DMS53 treated with DMSO at 0.1 percent for 48 hours (cell line): ENCODE results near the gene ZMYM4.
"Not testable (repeated sequence)": the region's sequence is repeated elsewhere in the genome, so short reads cannot be mapped to it uniquely, and the experiment has no call there.

ENCODE experiments used
- DNase-seq: peaks from one replicate; lab custom pipeline; 2025; ENCODE audit not compliant: unreplicated experiment; lab: John Stamatoyannopoulos, UW

Gene ZMYM4

GRCh38 chr1:35451125-35451528 is 182.6 kb downstream of the ZMYM4 start:
- DNase-seq: peak; percentile 26

DNA sequence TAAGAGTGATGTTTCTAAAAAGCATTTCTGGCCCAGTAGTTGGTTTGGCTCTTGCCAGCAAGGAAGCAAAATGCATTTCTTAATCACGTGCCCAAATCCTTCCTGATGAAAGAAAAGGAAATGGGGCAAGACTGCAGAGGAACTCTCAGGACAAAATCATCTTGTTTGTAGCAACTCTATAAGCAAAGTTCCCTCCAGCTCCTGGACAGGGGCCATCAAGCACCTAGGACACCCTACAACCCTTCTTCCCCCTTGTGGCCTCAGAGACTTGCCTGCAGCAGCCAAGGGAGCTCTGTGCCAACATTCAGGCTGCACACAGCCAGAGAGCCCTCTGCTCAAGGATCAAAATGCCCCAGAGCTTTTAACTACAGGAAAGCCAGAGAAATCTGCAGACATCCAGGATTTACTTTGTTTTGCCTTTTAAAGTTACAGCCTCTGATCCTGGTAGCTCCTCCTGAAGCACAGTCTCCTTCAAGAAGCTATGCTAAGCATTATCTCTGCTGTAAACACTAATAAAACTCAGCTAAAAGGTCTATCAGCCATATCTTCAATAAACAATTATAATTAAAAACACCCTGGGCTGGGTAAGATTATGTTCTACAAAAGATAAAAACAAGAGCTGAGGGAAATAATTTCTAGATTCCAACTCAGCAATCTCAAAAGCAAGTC is 183.7 kb downstream of the ZMYM4 start:
- DNase-seq: no peak

DNA sequence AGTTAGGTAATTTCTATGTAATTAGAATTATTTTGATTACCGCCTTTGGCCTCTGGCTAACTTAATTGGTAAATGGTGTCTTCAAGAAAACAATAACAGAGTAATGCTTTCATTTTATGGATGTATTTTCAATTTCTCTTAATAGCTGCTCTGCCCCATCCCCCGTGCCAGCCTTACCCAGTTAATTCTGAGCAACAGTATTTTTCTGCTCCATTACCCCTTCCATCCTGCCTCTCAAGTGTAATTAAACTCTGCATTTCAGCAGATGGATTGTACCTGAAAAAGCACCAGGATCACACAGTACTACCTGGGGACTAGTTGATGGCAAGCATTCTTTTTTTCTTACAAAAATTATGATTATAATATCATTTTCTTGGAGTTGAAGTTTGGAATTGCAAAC is 184.5 kb downstream of the ZMYM4 start:
- no peak for DNase-seq

- DNase-seq: no peak
Observed at GRCh38 chr1:35454176-35454575, 185.7 kb downstream of the ZMYM4 start.

DNA sequence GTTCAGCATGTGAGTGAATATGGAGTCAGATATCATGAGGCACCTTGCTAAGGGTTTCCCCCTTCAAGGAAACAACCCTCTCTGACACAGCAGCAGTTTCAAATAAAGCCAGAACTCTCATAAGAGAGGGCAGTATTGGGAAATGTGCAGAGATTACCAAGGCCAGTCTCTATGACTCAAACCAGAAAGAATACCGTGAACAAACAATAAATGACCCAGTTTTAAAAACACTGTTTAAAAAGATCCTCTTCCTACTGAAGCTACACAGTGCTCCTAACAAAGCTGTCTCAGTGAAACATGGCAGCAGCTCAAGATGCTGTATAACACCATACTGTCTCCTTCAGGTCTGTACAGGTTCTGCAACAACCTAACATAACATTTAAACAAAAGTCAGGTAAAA is 186.1 kb downstream of the ZMYM4 start:
- no peak for DNase-seq

DNA sequence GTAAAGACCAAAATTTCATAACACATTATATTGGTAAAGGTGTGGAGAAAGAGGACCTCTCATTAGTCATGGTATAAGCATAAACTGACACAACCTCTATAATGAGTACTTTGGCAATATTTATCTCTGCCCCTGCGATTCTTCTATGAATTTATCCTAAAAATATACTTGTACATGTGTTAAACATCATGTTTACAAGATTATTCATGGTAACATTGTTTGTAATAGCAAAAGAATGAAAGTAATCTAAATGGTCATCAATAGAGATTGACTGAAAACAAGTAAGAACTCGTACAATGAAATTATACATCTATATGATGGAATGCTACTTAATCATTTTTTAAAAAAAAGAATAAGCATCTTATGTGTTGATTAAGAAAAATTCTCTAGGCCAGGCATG is 192.3 kb downstream of the ZMYM4 start:
- no peak for DNase-seq

DNA sequence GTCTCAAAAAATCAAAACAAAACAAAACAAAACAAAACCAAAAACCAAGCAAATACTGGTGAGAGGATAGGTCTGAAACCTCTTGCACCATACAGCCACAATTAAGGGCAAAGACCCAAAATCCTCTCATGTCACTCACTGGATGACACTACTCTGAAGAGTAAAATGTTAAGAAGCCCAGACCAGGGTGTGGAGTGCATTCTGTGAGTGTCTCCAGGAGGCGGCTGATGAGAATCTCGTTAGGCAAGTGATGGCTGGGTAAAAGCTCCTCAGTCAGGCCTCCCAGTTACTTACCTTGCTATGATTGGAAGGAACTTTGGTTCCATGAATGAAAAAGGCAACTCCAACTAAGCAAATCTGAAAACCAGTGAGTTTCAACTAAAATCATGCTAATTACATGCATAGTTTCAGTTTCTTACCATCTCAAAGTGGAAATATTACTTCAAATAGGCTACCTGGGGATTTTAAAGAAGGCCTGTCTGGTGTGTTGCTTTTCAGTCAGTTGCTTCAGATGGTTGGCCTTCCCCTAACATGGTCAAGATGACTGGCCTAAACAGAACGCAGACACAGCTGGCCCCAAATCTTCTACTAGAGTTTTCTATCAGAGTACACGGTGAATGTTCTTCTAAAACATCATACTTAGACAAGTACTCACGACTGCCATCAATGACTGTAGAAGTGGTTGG is 193.6 kb downstream of the ZMYM4 start:
- no peak for DNase-seq

DNA sequence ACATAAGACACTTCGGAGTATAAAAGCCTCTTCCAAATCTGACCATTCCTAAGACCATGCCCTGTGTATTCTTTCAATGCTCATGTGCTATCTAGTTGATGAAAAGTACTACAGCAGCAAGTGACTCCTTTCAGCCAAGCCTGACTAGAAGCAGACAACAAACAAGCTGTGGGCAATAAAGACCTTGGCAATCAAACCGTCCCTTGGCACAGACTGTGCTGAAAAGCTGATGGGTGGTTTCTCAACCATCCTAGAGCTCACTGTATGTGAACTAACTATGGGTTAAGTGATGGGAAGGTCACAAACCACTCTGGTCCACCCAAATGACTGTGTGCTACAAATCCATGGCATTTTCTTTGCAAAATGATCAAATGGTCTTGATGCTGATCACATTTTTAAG is 194.7 kb downstream of the ZMYM4 start:
- no peak for DNase-seq

DNA sequence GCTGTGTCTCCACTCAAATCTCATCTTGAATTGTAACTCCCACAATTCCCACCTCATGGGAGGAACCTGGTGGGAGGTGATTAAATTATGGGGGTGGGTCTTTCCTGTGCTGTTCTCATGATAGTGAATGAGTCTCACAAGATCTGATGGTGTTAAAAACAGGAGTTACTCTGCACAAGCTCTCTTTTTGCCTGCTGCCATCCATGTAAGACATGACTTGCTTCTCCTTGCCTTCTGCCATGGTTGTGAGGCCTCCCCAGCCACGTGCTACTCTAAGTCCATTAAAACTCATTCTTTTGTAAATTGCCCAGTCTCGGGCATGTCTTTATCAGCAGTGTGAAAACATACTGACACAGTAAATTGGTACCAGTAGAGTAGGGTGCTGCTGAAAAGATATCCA is 195.2 kb downstream of the ZMYM4 start:
- DNase-seq: not testable (repeated sequence)

- no peak for DNase-seq
Observed at GRCh38 chr1:35466120-35466519, 197.6 kb downstream of the ZMYM4 start.

- DNase-seq: no peak
Observed at GRCh38 chr1:35470977-35471613, 202.6 kb downstream of the ZMYM4 start.
